WI38 (cell line): ENCODE results near the gene DDX3X.
"Not testable (repeated sequence)": the region's sequence is repeated elsewhere in the genome, so short reads cannot be mapped to it uniquely, and the experiment has no call there.

Source experiments
- H3K4me3 ChIP-seq: 2 replicates; pipeline ENCODE4 v1.5.1; 2011; ENCODE audit warnings: low read depth, mild to moderate bottlenecking, control low read depth, low read length
- CTCF ChIP-seq: IDR thresholded peaks from 2 replicates; pipeline ENCODE4 v1.5.1; 2012; ENCODE audit warnings: low read depth, mild to moderate bottlenecking, control low read depth, low read length

DDX3X gene

GRCh38 chrX:41314881-41315280 is 19.1 kb upstream of the DDX3X start:
- H3K4me3 ChIP-seq: no peak overlapping the region
- no peak for TF ChIP-seq CTCF

- H3K4me3 ChIP-seq: not testable (repeated sequence)
These were observed 17.7 kb upstream of the DDX3X start for GRCh38 chrX:41316266-41316665.

GRCh38 chrX:41317477-41318208 is 16.3 kb upstream of the DDX3X start:
- no peak overlapping the region for H3K4me3 ChIP-seq
- TF ChIP-seq CTCF: no peak

GRCh38 chrX:41320393-41320792 is 13.6 kb upstream of the DDX3X start:
- no peak overlapping the region for H3K4me3 ChIP-seq
- no peak for TF ChIP-seq CTCF

GRCh38 chrX:41322821-41323603 is 10.9 kb upstream of the DDX3X start:
- no peak for TF ChIP-seq CTCF

GRCh38 chrX:41326431-41326830 is 7.5 kb upstream of the DDX3X start:
- no peak for TF ChIP-seq CTCF
- H3K4me3 ChIP-seq: no peak overlapping the region

More at GRCh38 chrX:41322821-41323603, 10.9 kb upstream of the DDX3X start:
- H3K4me3 ChIP-seq: no peak overlapping the region

DNA sequence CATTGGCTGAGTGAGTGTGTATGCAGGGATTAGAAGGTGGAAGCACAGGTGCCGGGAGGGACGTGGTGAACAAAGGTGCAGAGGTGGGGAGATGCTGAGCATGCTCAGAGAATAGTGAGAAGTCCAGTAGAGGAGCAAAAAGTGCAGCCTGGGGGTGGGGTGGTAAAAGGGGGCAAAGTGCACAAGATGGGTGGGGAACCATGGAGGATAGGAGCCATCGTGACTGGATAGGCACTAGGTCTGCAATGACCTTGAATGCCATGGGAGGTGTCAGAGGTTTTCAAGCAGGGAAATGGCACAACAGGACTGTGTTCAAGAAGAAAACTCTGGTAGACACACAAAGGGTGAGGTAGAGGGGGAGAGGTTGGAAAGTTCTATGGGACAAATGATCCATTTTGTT is 6.6 kb upstream of the DDX3X start:
- TF ChIP-seq CTCF: no peak
- no peak overlapping the region for H3K4me3 ChIP-seq

GRCh38 chrX:41329101-41329500 is 4.9 kb upstream of the DDX3X start:
- no peak overlapping the region for H3K4me3 ChIP-seq
- TF ChIP-seq CTCF: no peak
